ENCODE measurements around the gene PIGZ. TPM values are rescaled to one million over a fixed set of nuclear protein-coding genes. Genes with fewer than 3 reads are reported as not detected.

The PIGZ gene
- total RNA-seq, 1 experiment from 2014 or later = 0.15 TPM

DNA sequence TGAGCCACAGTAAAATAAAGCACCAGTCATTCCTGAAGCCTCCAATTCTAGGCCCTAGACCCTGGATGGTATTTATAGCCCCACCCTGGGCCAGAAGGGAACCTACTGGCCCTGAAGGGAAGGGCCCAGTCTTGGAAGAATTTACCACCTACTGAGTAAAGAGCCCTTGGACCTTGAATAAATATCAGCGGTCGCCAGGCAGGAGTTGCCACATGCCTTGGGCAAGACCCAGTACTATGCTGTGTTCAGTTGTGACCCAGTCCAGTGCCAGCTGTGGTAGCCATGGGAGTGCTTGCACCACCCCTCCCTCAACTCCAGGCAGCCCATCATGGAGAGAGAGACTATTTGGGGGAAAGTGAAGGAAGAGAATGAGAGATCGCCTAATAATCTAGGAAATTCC, 53.3 kb downstream of the PIGZ start:
- Histone ChIP-seq H2AK5ac (ENCODE audit: insufficient read length, low read length) (no peak overlapping the region), H2BK5ac (ENCODE audit: insufficient read length, low read length) (no peak overlapping the region), H3K23me2 (ENCODE audit: insufficient read length, low read depth, low read length, poor library complexity, severe bottlenecking) (no peaks in the 10 kb centered on the region), H2BK20ac (ENCODE audit: low read depth, low read length, poor library complexity, severe bottlenecking) (no peak overlapping the region), H3K14ac (ENCODE audit: insufficient read depth, low read length) (no peak overlapping the region), H3K23ac (ENCODE audit: insufficient read length, low read depth, low read length) (no peak overlapping the region), H3K9me3 (ENCODE audit: control insufficient read depth, low read depth, low read length) (no peaks in the 10 kb centered on the region), H3K27ac (ENCODE audit: insufficient read length, low read depth, low read length) (no peak overlapping the region), H3K4me2 (ENCODE audit: insufficient read depth, insufficient read length, low read length) (no peak overlapping the region), H4K91ac (ENCODE audit: insufficient read length, low read depth, low read length) (no peak overlapping the region), H3K18ac (ENCODE audit: insufficient read length, low read depth, low read length) (no peak overlapping the region), H3K9ac (ENCODE audit: extremely low read depth, insufficient read length, low read length) (no peak overlapping the region), H2BK15ac (ENCODE audit: low read depth, low read length) (no peak overlapping the region), H3K79me1 (ENCODE audit: insufficient read depth, low read depth, low read length, poor library complexity, severe bottlenecking) (no peaks in the 10 kb centered on the region), H3K79me2 (ENCODE audit: insufficient read depth, low read length) (no peaks in the 10 kb centered on the region), H4K20me1 (ENCODE audit: control insufficient read depth, insufficient read depth, insufficient read length) (no peaks in the 10 kb centered on the region), H2BK120ac (ENCODE audit: low read depth, low read length, poor library complexity, severe bottlenecking) (no peak overlapping the region), H2AFZ (ENCODE audit: low read length) (no peak overlapping the region), H2BK12ac (ENCODE audit: insufficient read length, low read depth, low read length) (no peak overlapping the region), H3K4me1 (ENCODE audit: insufficient read depth, low read length) (no peaks in the 10 kb centered on the region), H3K27me3 (ENCODE audit: insufficient read depth, low read length) (no peaks in the 10 kb centered on the region), H3K56ac (ENCODE audit: insufficient read length, low read depth, low read length) (no peak overlapping the region), H4K5ac (ENCODE audit: insufficient read length, low read depth, low read length) (no peak overlapping the region), H3T11ph (ENCODE audit: low read length) (no peak overlapping the region), H4K8ac (replicated peaks; ENCODE audit: insufficient read length, low read depth, low read length) (no peak overlapping the region), H3K4ac (ENCODE audit: low read depth, low read length) (no peak overlapping the region)
- Mint-ChIP-seq H3K9me3 (no peaks in the 10 kb centered on the region), H3K4me3 (no peak overlapping the region), H3K36me3 (ENCODE audit: insufficient read depth in 1 of 3, low read depth in 3 of 3) (peaks cover 6 to 24% (median 10%) of the 10 kb centered on the region in 3 experiments; a peak in 5 of 7 replicates), H3K27me3 (ENCODE audit: low read depth) (no peaks in the 10 kb centered on the region), H3K4me1 (no peaks in the 10 kb centered on the region), H3K27ac (peak overlapping the region in 1 of 3 experiments; percentile 64; a peak in 1 of 7 replicates)
- WGBS (ENCODE audit: extremely low coverage, insufficient read length, low lambda C conversion rate) = no CpG with 5 or more reads among the region's 3 CpGs
- TF ChIP-seq, protein P1, sequence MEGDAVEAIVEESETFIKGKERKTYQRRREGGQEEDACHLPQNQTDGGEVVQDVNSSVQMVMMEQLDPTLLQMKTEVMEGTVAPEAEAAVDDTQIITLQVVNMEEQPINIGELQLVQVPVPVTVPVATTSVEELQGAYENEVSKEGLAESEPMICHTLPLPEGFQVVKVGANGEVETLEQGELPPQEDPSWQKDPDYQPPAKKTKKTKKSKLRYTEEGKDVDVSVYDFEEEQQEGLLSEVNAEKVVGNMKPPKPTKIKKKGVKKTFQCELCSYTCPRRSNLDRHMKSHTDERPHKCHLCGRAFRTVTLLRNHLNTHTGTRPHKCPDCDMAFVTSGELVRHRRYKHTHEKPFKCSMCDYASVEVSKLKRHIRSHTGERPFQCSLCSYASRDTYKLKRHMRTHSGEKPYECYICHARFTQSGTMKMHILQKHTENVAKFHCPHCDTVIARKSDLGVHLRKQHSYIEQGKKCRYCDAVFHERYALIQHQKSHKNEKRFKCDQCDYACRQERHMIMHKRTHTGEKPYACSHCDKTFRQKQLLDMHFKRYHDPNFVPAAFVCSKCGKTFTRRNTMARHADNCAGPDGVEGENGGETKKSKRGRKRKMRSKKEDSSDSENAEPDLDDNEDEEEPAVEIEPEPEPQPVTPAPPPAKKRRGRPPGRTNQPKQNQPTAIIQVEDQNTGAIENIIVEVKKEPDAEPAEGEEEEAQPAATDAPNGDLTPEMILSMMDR (conservative IDR thresholded peaks at IDR 0.05) = no peak
- DNase-seq = no peak
